Measurements from ENCODE around the gene ARHGAP1. TPM values are rescaled to one million over a fixed set of nuclear protein-coding genes. Genes with fewer than 3 reads are reported as not detected.
A peak's percentile ranks its signal among the peaks of the same experiment; 100 is the strongest.

The ARHGAP1 gene
- total RNA-seq, 2 donors from 2014 or later: 73.2 to 94.5 TPM

GRCh38 chr11:46682773-46683752 is 17.4 kb downstream of the ARHGAP1 start:
- no peak for DNase-seq (ENCODE audit: low spot score)
- TF ChIP-seq POLR2AphosphoS5 (IDR thresholded peaks at IDR 0.05) (no peak), CTCF (IDR thresholded peaks at IDR 0.05) (no peak), POLR2A (IDR thresholded peaks at IDR 0.05) (no peak)
- Histone ChIP-seq H3K27me3 (replicated peaks; ENCODE audit: insufficient read depth) (no peaks in the 10 kb centered on the region), H3K36me3 (peaks cover 24 to 33% of the 10 kb centered on the region in 2 donors), H3K4me1 (replicated peaks) (peaks cover 3% of the 10 kb centered on the region), H3K27ac (peak overlapping the region in 1 of 2 donors; percentile 17), H3K4me3 (no peak overlapping the region), H3K9me3 (no peaks in the 10 kb centered on the region)
- intact Hi-C loops (cut with DNase I): no loop called here
- WGBS: 93% methylated on average over 11 of the region's 11 CpGs

- H3K27ac ChIP-seq: no peak overlapping the region
- TF ChIP-seq POLR2A (IDR thresholded peaks at IDR 0.05) (no peak), POLR2AphosphoS5 (IDR thresholded peaks at IDR 0.05) (no peak), CTCF (IDR thresholded peaks at IDR 0.05) (no peak)
These were observed 18.6 kb downstream of the ARHGAP1 start for GRCh38 chr11:46681814-46682213.

GRCh38 chr11:46680815-46681214 is 19.6 kb downstream of the ARHGAP1 start:
- no peaks in the 10 kb centered on the region for H3K9me3 ChIP-seq
- H3K36me3 ChIP-seq: peaks cover 25 to 34% of the 10 kb centered on the region in 2 donors
- intact Hi-C loops (cut with DNase I): no loop called here
- no peak for TF ChIP-seq POLR2AphosphoS5 (IDR thresholded peaks at IDR 0.05)
- TF ChIP-seq CTCF (IDR thresholded peaks at IDR 0.05): no peak
- TF ChIP-seq POLR2A (IDR thresholded peaks at IDR 0.05): no peak
- peaks cover 2% of the 10 kb centered on the region for H3K4me1 ChIP-seq (replicated peaks)
- 93% methylated on average over 22 of the region's 22 CpGs for WGBS
- no peak overlapping the region for H3K27ac ChIP-seq
- no peaks in the 10 kb centered on the region for H3K27me3 ChIP-seq (replicated peaks; ENCODE audit: insufficient read depth)
- DNase-seq (ENCODE audit: low spot score): no peak
- H3K4me3 ChIP-seq: no peak overlapping the region

More at GRCh38 chr11:46681814-46682213, 18.6 kb downstream of the ARHGAP1 start:
- 95% methylated on average over 10 of the region's 11 CpGs for WGBS
- DNase-seq (ENCODE audit: low spot score): no peak
- no peaks in the 10 kb centered on the region for H3K9me3 ChIP-seq
- no peaks in the 10 kb centered on the region for H3K4me1 ChIP-seq (replicated peaks)
- H3K4me3 ChIP-seq: no peak overlapping the region
- peaks cover 25 to 34% of the 10 kb centered on the region in 2 donors for H3K36me3 ChIP-seq
- H3K27me3 ChIP-seq (replicated peaks; ENCODE audit: insufficient read depth): no peaks in the 10 kb centered on the region
- intact Hi-C loops (cut with DNase I): no loop called here

- intact Hi-C loops (cut with DNase I): no loop called here
- no peak for DNase-seq (ENCODE audit: low spot score)
- 88% methylated on average over 20 of the region's 21 CpGs for WGBS
- Histone ChIP-seq H3K4me3 (no peak overlapping the region), H3K9me3 (no peaks in the 10 kb centered on the region), H3K36me3 (peaks cover 25 to 34% of the 10 kb centered on the region in 2 donors), H3K4me1 (replicated peaks) (peaks cover 8% of the 10 kb centered on the region), H3K27me3 (replicated peaks; ENCODE audit: insufficient read depth) (no peaks in the 10 kb centered on the region), H3K27ac (no peak overlapping the region)
- no peak for TF ChIP-seq CTCF (IDR thresholded peaks at IDR 0.05)
- no peak for TF ChIP-seq POLR2AphosphoS5 (IDR thresholded peaks at IDR 0.05)
- no peak for TF ChIP-seq POLR2A (IDR thresholded peaks at IDR 0.05)
These were observed 20.2 kb downstream of the ARHGAP1 start for GRCh38 chr11:46680164-46680760.
